Heart left ventricle (tissue), 16 donors: ENCODE measurements around the gene TXNRD2. TPM values are rescaled to one million over a fixed set of nuclear protein-coding genes. Genes with fewer than 3 reads are reported as not detected.
A peak's percentile ranks its signal among the peaks of the same experiment; 100 is the strongest.

Experiments used
- ATAC-seq, 4 donors: fragments of 200-7000 bp; cut with Tn5 transposase; one replicate each; pipeline ENCODE4 v1.9.1; 2020 to 2022; ENCODE audit warnings: moderate library complexity in 4 of 4, mild to moderate bottlenecking in 3 of 4, moderate number of reproducible peaks in 1 of 4
- DNase-seq, 5 donors: peaks; one replicate each; pipeline ENCODE4 v3.0.0-alpha.2; 2020
- H3K27ac ChIP-seq, 12 donors: fragments of 200-600 bp; sonication (generic) in 4 of 12; one replicate each; pipeline versions ENCODE4 v1.5.0 to v1.8.0; 2016 to 2022; ENCODE audit warnings: mild to moderate bottlenecking in 2 of 12
- H3K27me3 ChIP-seq, 9 donors: fragments of 200-600 bp; sonication (generic) in 2 of 9; one replicate each; pipeline versions ENCODE4 v1.5.1 to v1.8.0; 2016 to 2022; ENCODE audit warnings: mild to moderate bottlenecking in 3 of 9
- H3K36me3 ChIP-seq, 9 donors: fragments of 200-600 bp; sonication (generic) in 2 of 9; one replicate each; pipeline versions ENCODE4 v1.5.0 to v1.8.0; 2018 to 2022; ENCODE audit warnings: mild to moderate bottlenecking in 2 of 9
- H3K4me1 ChIP-seq, 12 donors: fragments of 200-600 bp; sonication (generic) in 4 of 12; one replicate each; pipeline versions ENCODE4 v1.5.0 to v1.8.0; 2016 to 2022; ENCODE audit warnings: mild to moderate bottlenecking in 3 of 12
- H3K4me3 ChIP-seq, 12 donors: fragments of 200-600 bp; sonication (generic) in 4 of 12; one replicate each; pipeline versions ENCODE4 v1.5.0 to v1.8.0; 2017 to 2022; ENCODE audit warnings: mild to moderate bottlenecking in 9 of 12, moderate library complexity in 4 of 12
- H3K9me3 ChIP-seq, 12 donors: fragments of 200-600 bp; sonication (generic) in 4 of 12; one replicate each; pipeline versions ENCODE4 v1.5.0 to v1.8.0; 2016 to 2022; ENCODE audit warnings: mild to moderate bottlenecking in 1 of 12
- POLR2A ChIP-seq, 2 donors: fragments of 450-650 bp; IDR thresholded peaks; one replicate each; pipeline ENCODE4 v1.6.1; 2017; ENCODE audit warnings: antibody characterized with exemption in 2 of 2, mild to moderate bottlenecking in 2 of 2, moderate library complexity in 2 of 2
- WGBS, 4 donors: extraction: QIAGEN DNeasy Blood & Tissue Kit in 2 of 4; methylation state at CpG; one replicate each; pipeline versions ENCODE4 v1.1.5 to v1.1.7; 2013 to 2018; 5-methylcytosine and 5-hydroxymethylcytosine counted together
- intact Hi-C, 10 donors: fragments of 100-400 bp; cut with DNase I; formaldehyde crosslinking; loops; one replicate each; pipeline versions ENCODE4 v1.11.1 to v1.14.2; 2022
- polyA plus RNA-seq, 2 donors: library from polyadenylated mRNA; stranded (reverse); fragments of 200-250 nt; gene quantifications; one replicate each; pipeline ENCODE4 v1.2.3, GENCODE V29; 2013
- total RNA-seq, 9 donors: library from RNA; depleted of rRNA in 2 of 9; stranded (reverse); fragments of >200 nt in 2 of 9; fragmentation: NEBNext Ultra II Directional in 3 of 9; extraction: Animal tissue kit (Norgen Biotek cat#: 25700) in 3 of 9; gene quantifications; one replicate each; pipeline versions ENCODE4 v1.1.0 to v1.2.4, GENCODE V29; 2016 to 2023
- TF ChIP-seq, protein P1 (sequence below), 12 donors: fragments of 200-600 bp; sonication (generic) in 4 of 12; IDR thresholded peaks; one replicate each; pipeline versions ENCODE4 v1.5.0 to v1.8.0; 2018 to 2022; ENCODE audit warnings: antibody characterized with exemption in 12 of 12, mild to moderate bottlenecking in 5 of 12
- donor health status: ischemic (EF 13 %, LVEDD 7.1; RV severe dilation, severe dysfunction).
- donor health status: healthy with polysubstance abuse.
- donor health status: DM: no; HTN: yes; CAD: no.
- donor health status: DM: no; HTN: no; CAD: no.
- donor health status: ischemic (EF 25% LVEDD 6.9; RV normal size, moderate dysfunction).
- donor health status: ischemic (EF 25% LVEDD 5.7; RV mildly dilated, moderate dysfunction).
- donor health status: healthy.
- donor health status: DM: yes; HTN: yes; CAD: no.
- donor health status: ischemic (EF 35%, LVEDD 5.7; RV mildly dilated, moderate dysfunction).
- donor health status: nonischemic (EF 11% LVEDD 7.7; RV severe dilation, severe dysfunction).
- donor health status: DM: yes; HTN: yes; CAD: no.
- donor health status: PGD.
- donor health status: ischemic (EF 29% LVEDD 5.4; RV normal size, mild dysfunction).
- donor health status: nonischemic (EF 23%, LVEDD 6.1; RV moderate dilation, normal function).

TXNRD2 gene
- total and polyA plus RNA-seq, 11 donors, result 23.4 to 60.2 (median 33.5) TPM

DNA sequence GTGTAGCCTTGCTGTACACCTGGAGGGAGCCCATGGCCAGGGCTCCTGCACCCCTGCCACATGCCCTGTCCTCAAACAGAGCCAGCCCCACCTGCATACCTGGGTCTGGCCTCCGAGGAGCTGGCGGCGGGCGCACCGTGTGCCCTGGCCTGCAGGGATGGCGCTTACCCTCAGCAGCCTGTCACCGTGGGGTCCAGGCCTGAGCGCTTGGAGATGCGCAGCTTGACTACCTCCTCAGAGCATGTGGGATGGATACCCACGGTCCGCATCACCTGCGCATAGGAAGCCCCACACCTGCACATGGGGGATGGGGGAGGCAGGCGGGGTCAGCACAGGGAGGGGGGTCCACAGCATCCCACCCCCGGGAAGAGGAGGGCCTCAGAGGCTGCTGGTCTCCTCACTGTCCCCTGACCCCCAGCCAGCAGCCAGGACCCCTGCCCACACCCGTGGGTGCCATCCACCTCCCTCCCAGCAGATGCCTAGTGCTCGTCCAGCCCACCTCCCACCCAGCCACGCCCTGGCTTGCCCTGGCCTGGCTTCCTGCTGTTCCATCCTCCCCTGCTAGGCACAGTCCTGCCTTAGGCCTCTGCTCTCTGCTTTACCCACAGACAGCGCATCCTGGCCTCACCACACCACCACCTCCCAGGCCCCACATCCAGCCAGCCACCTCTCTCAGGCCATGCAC, 64.5 kb downstream of the TXNRD2 start:
- DNase-seq (peak in 2 of 5 donors; percentile 16 to 60), ATAC-seq (no peak)
- intact Hi-C loops, result no loop called here
- TF ChIP-seq, protein P1, sequence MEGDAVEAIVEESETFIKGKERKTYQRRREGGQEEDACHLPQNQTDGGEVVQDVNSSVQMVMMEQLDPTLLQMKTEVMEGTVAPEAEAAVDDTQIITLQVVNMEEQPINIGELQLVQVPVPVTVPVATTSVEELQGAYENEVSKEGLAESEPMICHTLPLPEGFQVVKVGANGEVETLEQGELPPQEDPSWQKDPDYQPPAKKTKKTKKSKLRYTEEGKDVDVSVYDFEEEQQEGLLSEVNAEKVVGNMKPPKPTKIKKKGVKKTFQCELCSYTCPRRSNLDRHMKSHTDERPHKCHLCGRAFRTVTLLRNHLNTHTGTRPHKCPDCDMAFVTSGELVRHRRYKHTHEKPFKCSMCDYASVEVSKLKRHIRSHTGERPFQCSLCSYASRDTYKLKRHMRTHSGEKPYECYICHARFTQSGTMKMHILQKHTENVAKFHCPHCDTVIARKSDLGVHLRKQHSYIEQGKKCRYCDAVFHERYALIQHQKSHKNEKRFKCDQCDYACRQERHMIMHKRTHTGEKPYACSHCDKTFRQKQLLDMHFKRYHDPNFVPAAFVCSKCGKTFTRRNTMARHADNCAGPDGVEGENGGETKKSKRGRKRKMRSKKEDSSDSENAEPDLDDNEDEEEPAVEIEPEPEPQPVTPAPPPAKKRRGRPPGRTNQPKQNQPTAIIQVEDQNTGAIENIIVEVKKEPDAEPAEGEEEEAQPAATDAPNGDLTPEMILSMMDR (IDR thresholded peaks at IDR 0.05), result no peak
- no peak for TF ChIP-seq POLR2A (IDR thresholded peaks at IDR 0.05)
- 94 to 96% (median 95%) methylated on average over 11 to 18 of the region's 18 CpGs for WGBS, 4 donors
- Histone ChIP-seq H3K27me3 (no peaks in the 10 kb centered on the region), H3K36me3 (peaks cover 0 to 21% (median 2%) of the 10 kb centered on the region in 9 donors), H3K4me1 (peaks cover 3 to 37% (median 12%) of the 10 kb centered on the region in 12 donors), H3K9me3 (no peaks in the 10 kb centered on the region), H3K27ac (no peak overlapping the region), H3K4me3 (no peak overlapping the region)

DNA sequence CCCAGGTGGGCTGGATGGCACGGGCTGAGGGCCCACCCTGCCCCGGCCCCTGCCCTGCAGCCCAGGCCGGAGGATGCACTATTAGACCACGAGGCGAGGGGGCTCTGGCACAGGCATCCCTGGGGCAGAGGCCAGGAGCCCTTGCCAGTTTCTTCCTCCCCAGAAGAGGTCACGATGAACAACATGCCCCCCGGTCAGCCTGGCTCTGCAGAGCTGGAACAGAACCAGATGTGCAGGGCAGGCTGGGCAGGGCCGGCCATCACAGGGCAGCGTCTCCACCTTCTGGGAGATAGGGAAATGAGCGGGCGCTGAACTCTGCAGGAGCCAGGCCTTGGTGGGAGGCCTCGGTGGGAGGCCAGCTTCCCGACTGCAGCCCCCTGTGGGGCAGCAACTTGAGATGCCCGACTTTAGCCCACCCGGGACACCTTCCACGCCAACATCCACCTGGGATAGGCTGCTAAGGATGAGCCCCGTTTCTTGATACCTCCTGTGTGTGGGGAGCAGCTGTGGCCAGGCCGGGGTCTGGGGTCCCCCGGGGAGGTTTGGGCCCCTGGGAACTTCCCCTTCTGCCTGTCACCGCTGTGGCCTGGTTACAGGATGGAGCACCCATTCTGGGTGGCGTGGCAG, 65.2 kb downstream of the TXNRD2 start:
- H3K4me1 ChIP-seq, result peaks cover 0 to 31% (median 7%) of the 10 kb centered on the region in 12 donors
- TF ChIP-seq, protein P1 (IDR thresholded peaks at IDR 0.05), result no peak
- no peak for TF ChIP-seq POLR2A (IDR thresholded peaks at IDR 0.05)
- no peaks in the 10 kb centered on the region for H3K27me3 ChIP-seq
- DNase-seq, result peak in 4 of 5 donors; percentile 11 to 56 (median 24)
- H3K4me3 ChIP-seq, result no peak overlapping the region
- ATAC-seq, result no peak
- intact Hi-C loops, result no loop called here
- no peaks in the 10 kb centered on the region for H3K9me3 ChIP-seq
- no peak overlapping the region for H3K27ac ChIP-seq
- WGBS, 4 donors, result 87 to 93% (median 91%) methylated on average over 11 to 21 of the region's 21 CpGs
- H3K36me3 ChIP-seq, result peaks cover 0 to 21% (median 0%) of the 10 kb centered on the region in 9 donors

DNA sequence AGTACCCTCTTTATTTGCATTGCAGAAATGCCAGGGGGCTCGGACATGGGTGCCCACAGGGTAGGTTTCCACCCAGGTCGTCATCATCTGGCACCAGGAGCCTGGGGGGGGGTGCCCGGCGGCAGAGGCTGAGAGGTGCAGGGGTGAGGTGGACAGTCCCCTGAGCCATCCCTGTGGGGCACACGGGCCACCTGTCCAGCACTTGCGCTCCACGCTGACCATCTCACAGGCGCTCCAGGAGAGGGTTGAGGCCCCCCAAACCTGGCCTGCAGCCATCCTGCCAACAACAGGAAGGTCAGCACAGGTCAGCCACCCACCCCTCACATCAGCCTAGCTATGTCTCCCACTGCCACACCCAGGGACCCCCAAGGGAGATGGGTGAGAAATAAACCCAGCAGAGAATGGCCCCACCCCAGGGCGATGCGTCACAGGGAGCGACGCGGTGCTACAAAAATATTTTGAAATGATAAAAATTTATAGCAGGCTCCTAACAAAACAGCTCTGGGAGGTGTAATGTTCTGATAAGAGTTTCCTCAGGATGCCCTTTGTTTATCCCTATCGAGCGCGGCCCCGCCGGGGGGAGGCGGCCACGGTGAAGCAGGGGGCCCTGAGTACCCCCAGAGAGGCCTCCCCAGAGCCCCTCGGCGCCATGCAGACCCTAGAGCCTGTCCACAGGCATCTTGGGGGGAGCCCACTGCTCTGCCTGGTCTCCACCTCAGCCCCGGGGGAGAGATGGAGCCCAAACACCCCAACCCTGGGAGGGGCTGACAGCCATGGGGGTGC, 65.9 kb downstream of the TXNRD2 start:
- WGBS, 4 donors, result 77 to 92% (median 82%) methylated on average over 22 to 23 of the region's 23 CpGs

More for the DNA sequence above, 65.9 kb downstream of the TXNRD2 start:
- H3K27ac ChIP-seq, result no peak overlapping the region
- no peaks in the 10 kb centered on the region for H3K27me3 ChIP-seq
- DNase-seq, result peak in 4 of 5 donors; percentile 15 to 58 (median 22)
- no peak for TF ChIP-seq POLR2A (IDR thresholded peaks at IDR 0.05)
- TF ChIP-seq, protein P1 (IDR thresholded peaks at IDR 0.05), result no peak
- ATAC-seq, result peak in 1 of 4 donors; percentile 17
- H3K9me3 ChIP-seq, result no peaks in the 10 kb centered on the region
- intact Hi-C loops, result no loop called here
- peaks cover 0 to 28% (median 7%) of the 10 kb centered on the region in 12 donors for H3K4me1 ChIP-seq
- H3K36me3 ChIP-seq, result peaks cover 0 to 21% (median 0%) of the 10 kb centered on the region in 9 donors
- no peak overlapping the region for H3K4me3 ChIP-seq
